Fibroblast of the aortic adventitia (primary cell): ENCODE results near the gene SETD3. TPM values are rescaled to one million over a fixed set of nuclear protein-coding genes. Genes with fewer than 3 reads are reported as not detected.
A peak's percentile ranks its signal among the peaks of the same experiment; 100 is the strongest.

Experiments
- DNase-seq: peaks from one replicate; pipeline ENCODE4 v3.0.0-alpha.2; 2010; ENCODE audit warnings: low read depth
- H3K4me3 ChIP-seq: 2 replicates; pipeline ENCODE4 v1.5.1; 2011; ENCODE audit warnings: low read depth, mild to moderate bottlenecking, control low read depth, low read length, moderate library complexity
- total RNA-seq: library from RNA; depleted of rRNA; stranded (reverse); fragments of >200 nt; gene quantifications from 2 replicates; pipeline ENCODE4 v1.2.3, GENCODE V29; 2012; ENCODE audit warnings: low replicate concordance
- TF ChIP-seq, protein P1 (sequence below): IDR thresholded peaks from 2 replicates; pipeline ENCODE4 v1.5.1; 2011; ENCODE audit warnings: mild to moderate bottlenecking, low read length, control low read depth, inconsistent platforms; ENCODE audit not compliant: insufficient read depth

The SETD3 gene
- total RNA-seq, 1 donor: 47.6 TPM

DNA sequence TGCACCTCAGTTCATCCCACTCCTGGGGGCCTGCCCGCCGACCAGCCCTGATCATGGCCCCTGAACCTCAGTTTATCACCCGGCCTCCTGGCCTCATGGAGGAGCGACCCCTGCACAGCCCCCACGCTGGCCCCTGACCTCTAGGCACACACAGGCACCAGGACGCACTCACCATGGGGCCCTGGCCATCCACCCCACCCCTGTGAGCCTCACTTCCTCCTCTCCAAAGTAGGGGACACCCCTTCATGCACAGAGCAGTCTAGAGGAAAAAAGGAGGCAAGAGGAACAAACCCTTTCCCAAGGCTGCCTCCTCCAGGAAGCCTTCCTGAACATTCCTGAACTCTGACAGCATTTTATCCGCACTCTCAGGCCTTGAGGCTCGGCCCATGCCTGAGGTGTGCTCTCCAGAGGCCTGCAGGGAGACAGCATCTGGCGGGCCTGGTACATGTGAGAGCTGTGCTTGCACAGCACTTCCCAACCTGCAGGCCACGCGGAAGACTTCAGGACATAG is 40.0 kb upstream of the SETD3 start:
- H3K4me3 ChIP-seq: no peak overlapping the region
- DNase-seq: no peak
- TF ChIP-seq, protein P1, sequence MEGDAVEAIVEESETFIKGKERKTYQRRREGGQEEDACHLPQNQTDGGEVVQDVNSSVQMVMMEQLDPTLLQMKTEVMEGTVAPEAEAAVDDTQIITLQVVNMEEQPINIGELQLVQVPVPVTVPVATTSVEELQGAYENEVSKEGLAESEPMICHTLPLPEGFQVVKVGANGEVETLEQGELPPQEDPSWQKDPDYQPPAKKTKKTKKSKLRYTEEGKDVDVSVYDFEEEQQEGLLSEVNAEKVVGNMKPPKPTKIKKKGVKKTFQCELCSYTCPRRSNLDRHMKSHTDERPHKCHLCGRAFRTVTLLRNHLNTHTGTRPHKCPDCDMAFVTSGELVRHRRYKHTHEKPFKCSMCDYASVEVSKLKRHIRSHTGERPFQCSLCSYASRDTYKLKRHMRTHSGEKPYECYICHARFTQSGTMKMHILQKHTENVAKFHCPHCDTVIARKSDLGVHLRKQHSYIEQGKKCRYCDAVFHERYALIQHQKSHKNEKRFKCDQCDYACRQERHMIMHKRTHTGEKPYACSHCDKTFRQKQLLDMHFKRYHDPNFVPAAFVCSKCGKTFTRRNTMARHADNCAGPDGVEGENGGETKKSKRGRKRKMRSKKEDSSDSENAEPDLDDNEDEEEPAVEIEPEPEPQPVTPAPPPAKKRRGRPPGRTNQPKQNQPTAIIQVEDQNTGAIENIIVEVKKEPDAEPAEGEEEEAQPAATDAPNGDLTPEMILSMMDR: no peak

DNA sequence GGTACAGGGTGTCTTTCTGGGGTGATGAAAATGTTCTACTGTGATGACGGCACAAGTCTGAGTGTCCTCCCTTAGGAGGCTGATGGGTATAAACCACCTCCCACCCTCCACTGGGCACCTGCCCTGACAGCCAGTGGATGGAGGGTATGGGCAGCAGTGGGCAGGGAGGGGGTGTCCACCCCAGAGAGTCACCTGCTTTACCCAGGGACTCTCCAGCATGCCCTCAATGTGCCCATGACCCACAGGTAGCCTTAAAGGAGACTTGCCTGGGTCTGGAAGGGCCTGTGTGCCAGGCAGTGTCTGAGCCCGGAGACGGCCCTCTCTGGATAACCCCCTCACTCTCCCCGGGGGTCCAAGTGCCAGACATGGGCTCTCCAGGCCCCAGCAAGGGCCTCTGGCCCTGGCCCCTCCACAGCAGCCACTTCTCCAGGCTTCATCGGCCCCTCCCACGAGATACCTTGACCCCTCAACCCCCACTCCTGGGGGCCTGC is 39.3 kb upstream of the SETD3 start:
- DNase-seq: no peak
- TF ChIP-seq, protein P1: no peak
- no peak overlapping the region for H3K4me3 ChIP-seq

DNA sequence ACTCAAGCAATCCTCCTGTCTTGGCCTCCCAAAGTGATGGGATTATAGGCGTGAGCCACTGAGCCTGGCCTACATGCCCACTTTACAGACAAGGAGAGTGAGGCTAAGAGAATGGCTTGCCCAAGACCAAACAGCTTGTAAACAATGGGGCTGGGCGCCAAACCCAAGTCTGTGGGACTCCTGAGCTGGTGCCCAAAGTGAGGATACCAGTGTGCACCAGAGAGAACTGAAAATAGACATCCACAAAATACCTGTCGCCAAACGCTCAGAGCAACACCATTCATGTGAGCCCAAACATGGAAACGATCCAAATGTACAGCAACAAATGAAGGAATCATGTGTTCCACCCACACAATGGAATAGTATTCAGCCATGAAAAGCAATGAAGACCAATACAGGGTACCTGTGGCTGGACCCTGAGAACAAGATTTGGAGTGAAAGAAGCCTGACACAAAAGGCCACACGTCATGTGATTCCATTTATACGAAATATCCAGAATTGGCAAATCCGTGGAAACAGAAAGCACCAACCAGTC is 38.8 kb upstream of the SETD3 start:
- no peak for DNase-seq
- TF ChIP-seq, protein P1: no peak

DNA sequence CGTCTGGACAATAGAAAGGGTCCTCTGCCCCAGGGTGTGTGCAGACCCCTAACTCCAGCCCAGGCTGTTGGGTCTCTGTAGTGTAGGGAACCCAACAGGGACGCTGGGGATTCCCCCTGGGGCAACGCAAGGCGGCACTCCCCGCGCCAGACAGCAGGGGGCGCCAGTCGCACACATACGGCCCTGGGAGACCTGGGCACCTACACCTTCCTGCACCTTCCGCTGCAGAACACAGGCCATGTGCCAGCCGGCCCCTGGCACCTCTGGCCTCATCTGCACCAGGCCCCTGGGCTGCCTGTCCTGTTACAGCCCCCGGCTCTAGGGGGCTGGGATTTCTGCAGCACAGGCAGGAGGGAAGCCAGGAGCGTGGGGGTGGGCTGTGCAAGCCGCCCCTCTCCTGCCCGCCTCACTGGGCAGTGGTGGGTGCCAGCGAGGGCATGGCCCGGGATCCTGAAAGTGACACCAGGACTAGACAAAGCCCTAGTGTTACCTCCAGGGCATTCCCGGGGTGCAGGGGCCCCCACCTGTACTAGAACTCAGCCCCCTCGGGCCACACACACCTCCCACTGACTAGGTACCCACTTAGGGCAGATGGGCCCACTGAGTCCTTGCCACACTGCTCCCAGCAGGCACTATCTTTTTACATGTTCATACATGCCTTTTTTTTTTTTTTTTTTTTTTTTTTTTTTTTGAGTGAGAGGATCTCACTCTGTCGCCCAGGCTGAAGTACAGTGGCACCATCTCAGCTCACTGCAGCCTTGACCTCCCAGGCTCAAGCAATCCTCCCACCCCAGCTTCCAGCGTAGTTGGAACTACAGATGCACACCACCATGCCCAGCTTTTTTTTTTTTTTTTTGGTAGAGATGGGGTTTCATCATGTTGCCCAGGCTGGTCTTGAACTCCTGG is 38.0 kb upstream of the SETD3 start:
- TF ChIP-seq, protein P1: peak; percentile 92
- DNase-seq: peak; percentile 47
- no peak overlapping the region for H3K4me3 ChIP-seq

More for the DNA sequence above, 38.8 kb upstream of the SETD3 start:
- no peak overlapping the region for H3K4me3 ChIP-seq

DNA sequence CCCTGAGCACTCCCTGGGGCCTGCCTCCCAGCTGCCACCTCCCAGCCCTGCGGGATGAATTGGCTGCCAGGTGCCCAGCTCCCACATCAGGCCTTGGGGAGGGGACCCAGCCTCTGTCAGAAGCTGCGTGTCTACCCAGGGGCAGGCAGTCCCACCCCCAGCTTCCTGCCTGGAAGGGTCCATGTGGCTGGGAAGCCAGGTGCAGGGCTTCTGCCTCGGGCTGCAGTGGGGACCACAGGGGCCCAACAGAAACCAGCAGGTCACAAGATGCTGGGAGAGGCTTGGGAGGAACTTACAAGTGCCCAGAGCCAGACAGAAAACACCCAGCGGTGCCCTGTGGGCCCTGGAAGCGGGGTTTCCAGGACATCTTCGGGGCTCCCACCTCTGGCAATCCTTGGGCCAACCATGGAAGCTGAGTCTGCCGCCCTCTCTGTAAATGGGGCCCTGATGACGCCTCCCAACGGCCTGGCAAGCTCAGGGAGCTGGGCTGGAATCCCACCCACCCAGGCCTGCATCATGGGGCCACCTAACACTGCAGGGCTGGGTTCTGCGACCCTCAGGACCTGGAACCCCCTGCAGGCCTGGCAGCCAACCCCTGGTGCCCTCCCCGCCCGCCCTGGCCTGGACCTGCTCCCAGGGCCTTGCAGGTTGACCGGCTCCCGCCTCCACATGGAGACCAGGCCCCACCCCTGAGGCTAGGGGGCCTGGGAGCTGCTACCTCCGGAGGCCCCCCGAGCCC is 37.2 kb upstream of the SETD3 start:
- TF ChIP-seq, protein P1: no peak
- H3K4me3 ChIP-seq: no peak overlapping the region
- DNase-seq: no peak

DNA sequence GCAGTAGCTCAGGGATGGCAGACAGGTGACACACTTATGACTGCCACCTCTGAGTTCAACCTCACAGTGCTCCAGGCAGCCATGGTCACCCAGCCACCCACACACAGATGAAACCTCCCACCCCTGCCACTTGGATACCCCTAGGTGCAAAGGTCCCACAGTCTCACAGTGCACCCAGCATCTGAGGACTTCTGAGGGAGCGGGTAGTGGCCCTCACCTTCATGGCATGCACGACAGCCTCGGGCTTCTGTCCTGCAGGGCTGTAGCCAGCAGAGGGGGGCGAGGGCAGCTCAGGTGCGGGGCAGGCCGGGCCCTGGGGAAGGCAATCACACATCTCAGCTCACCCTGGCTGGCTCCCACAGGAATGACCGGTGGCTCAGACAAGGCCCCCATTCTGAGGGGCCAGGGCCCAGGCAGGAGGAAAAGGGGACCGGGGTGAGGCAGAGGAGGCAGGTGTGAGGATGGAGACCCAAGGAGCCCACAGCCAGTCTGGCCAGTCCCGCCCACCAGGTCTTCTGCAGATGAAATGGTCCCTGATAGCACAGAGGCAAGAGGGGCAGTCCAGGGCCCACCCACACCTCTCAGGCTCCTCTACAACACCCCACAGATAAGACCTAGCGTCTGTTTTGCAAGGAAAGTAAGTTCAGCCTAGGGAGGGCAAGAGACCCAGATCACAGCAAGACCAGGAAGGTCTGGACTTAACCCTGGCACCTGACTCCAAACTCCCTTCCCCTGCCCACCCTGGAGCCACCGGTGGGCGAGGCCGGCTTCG is 36.4 kb upstream of the SETD3 start:
- H3K4me3 ChIP-seq: no peak overlapping the region
- TF ChIP-seq, protein P1: no peak
- DNase-seq: no peak
